CD4-positive, alpha-beta T cell treated with Interleukin-1 beta for 1 hour (primary cell): Measurements from ENCODE around the gene TRPC4.
"Not testable (repeated sequence)": the region's sequence is repeated elsewhere in the genome, so short reads cannot be mapped to it uniquely, and the experiment has no call there.

ENCODE experiments used
- DNase-seq, 2 donors: peaks; one replicate each; pipeline ENCODE4 v3.0.0-alpha.2; 2020 to 2022

The TRPC4 gene

DNA sequence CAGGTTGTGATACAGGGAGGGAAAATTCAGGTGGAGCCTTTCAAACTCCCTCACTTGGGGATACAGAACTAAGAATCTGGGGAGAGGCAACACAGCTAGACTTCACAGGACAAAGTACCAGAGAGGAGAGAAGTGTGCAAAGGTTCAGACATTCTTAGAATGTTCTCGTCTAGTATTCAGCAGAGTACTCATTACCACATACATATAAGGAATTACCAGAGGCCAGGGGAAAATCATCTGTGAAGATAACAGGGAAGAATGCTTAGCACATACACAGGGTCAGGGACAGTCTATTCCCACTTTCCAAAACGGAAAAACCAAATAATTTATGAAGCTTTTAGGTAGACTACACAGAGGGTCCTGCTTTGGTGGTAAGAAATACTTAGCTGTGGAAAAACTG is 58.1 kb downstream of the TRPC4 start:
- DNase-seq: no peak

DNA sequence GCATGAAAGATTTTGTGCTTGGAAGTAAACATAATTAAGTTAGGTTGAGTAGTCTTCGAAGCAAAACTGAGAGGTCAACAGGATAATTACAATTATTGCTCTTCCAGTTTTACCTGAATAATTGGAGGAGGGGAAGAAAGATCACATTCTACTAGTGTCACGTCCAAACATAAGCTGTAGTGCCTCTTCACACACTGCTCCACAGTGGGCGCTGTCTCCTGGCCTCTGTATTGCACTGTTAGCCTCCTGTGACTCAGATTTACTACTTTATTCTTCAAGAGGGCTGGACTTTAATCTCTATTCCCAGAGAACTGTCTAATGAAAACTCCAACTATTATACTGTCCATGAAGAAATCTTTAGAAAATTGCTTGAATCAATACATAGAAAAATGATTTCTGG is 62.9 kb downstream of the TRPC4 start:
- no peak for DNase-seq

DNA sequence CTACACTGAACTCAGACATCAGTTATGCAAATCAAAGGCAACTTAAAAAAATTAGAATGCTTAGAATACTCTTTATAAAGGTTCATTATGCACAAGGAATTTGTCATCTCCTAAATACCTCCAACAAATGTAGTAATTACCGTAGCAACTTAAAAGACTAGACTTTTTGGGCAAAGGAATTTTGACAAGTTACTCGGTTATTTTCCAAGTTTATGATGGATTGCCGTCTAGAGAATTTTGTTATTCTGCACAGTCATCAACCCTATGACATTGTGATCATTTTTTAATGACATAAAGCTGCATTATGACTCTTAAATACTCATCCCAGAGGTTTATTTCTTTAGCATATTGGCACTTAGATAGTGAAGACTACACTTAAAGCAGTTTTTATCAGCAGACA is 71.9 kb downstream of the TRPC4 start:
- DNase-seq: no peak

DNA sequence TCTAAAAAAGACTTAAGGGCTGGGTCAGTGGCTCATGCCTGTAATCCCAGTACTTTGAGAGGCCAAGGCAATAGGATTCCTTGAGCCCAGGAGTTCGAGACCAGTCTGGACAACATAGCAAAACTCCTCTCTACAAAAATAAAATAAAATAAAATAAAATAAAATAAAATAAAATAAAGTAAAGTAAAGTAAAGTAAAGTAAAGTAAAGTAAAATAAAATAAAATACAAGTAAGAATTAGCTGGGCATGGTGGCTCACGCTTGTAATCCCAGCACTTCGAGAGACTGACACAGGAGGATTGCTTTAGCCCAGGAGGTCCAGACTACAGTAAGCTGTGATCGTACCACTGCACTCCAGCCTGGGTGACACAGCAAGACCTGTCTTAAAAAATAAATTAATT is 72.8 kb downstream of the TRPC4 start:
- DNase-seq: not testable (repeated sequence)

DNA sequence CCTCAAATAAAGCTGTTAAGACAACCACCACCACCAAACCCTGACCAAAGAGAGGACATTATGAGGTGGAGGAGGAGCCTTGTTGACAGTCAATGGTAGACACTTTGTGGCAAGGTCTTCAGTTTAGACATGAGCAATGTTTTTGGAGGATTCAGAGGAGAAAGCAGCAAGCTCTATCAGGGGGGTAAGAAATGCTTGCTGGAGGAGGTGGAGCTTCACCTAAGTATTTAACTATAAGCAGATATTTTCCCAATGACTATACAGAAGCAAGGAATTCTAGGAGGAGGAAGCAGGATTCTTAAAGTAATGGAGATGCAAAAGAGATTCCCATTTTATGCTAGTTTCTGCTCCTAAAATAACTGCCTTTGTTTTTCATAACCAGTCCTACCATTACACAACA is 74.2 kb downstream of the TRPC4 start:
- no peak for DNase-seq

DNA sequence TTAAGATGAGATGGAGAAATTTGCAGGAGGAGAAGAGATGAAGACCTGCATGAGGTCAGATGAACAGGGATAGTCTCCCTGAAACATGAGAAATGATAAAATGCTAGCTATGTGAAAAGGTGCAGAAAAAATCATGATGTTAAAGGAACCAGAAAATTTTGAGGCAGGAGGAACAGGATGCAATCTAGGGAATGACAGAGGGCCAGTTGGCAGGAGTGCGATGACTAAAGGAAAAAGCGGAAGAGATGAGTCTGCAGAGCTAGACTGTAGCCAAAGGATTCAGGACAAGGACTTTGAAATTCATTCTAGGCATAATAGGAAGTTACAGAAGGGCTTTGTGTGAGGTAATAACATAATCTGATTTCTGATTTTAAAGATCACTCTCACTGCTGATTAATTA is 77.9 kb downstream of the TRPC4 start:
- DNase-seq: no peak

- no peak for DNase-seq
Observed at GRCh38 chr13:37788346-37788745, 81.2 kb downstream of the TRPC4 start.

- DNase-seq: no peak
Observed at GRCh38 chr13:37777676-37778075, 91.9 kb downstream of the TRPC4 start.

DNA sequence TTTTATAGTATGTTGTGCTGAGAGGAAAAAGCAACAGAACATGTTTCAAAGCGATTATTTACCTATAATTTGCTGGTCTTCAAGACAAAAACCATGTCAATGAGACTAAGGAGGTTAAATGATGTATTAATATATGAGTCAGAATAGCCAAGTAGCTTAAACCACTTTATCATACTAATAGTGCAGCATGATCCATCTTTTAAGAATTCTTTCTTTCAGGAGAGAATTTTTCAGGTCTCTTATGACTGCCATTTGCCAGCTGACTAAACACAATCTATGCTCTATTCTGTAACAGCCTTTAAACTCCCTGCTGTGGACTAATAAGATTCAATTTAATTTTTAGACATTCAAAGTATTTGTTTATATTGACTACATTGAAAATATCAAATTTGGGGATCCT is 93.7 kb downstream of the TRPC4 start:
- DNase-seq: no peak

DNA sequence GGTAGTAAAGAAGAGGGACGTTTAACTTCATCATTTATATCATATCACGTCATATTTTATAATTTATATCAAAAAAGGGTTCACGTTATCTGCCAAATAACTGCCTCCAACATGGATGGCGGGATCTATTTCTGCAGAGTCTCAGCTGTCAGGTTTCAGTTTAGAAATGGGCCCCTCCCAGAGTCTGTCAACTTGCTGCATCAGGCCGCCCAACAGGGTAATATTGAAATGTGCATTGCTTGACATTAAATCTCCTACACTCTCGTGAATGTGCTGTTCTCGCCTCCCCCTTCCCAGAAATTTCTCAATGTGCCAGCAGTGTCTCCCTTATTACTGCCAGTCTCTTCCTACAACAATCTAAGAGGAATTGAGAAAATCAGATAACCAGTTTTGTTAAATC is 96.9 kb downstream of the TRPC4 start:
- DNase-seq: no peak

GRCh38 chr13:37769545-37769944 is 100.0 kb downstream of the TRPC4 start:
- no peak for DNase-seq

DNA sequence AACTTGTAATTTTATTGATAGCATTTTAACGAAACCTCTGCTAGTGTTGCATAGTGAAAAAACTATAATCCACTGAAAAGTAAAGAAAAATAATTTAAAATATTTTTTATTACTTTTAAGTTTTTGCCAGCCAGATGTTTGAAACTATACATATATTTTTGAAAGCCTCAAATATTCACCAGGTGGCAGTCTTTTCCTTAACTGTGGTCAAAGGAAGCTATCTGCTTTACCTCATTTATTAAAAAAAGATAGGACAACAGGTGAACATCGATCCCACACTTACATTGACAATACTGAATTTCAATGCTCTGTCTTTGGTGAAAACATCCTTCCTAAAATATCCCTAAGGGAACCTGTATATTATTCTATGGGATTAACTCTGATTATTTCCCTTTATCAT is 100.5 kb downstream of the TRPC4 start:
- no peak for DNase-seq

- DNase-seq: no peak
Observed at GRCh38 chr13:37766502-37766901, 103.1 kb downstream of the TRPC4 start.

DNA sequence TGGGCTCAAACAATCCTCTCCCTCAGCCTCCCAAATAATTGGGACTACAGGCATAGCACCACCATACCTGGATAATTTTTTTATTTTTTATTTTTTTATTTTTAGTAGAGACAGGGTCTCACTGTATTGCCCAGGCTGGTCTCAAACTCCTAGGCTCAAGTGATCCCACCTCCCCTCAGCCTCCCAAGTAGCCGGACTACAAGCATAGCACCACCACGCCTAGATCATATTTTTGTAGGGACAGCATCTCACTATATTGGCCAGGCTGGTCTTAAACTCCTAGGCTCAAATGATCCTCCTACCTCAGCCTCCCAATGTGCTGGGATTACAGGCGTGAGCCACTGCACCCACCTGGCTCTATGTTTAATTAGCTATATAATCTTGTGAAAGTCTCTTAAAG is 114.2 kb downstream of the TRPC4 start:
- DNase-seq: no peak

- DNase-seq: no peak
Observed at GRCh38 chr13:37753776-37754175, 115.8 kb downstream of the TRPC4 start.

- DNase-seq: no peak
Observed at GRCh38 chr13:37752146-37752545, 117.4 kb downstream of the TRPC4 start.

DNA sequence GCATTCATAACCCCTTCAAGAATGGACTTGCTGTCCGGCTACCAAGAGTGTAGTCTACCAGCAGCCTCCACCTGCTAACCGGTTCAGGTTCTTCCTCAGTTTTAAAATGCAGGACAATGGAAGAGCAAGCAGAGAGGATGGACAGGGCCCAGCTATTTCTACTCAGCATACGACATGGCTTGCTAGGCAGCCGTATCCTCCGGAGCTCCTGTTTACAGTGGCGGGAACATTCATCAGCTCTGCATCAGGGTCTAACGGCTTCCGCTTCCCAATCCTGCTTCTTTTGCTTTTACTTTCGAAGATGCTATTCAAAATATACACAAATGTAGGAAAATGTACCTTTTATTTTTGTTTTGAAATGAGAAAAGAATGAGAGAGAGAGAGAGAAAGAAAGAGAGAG is 118.5 kb downstream of the TRPC4 start:
- no peak for DNase-seq

DNA sequence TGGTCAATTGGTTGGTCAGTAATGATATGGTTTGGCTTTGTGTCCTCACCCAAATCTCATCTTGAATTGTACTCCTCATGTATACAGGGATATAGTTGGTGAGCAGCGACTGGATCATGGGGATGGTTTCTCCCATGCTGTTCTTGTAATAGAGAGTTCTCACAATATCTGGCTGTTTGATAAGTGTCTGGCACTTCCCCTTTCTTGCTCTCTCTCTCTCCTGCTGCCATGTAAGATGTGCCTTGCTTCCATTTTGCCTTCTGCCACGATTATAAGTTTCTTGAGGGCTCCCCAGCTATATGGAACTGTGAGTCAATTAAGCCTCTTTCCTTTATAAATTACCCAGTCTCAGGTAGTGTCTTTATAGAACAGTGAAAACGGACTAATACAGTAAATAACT is 120.7 kb downstream of the TRPC4 start:
- no peak for DNase-seq

DNA sequence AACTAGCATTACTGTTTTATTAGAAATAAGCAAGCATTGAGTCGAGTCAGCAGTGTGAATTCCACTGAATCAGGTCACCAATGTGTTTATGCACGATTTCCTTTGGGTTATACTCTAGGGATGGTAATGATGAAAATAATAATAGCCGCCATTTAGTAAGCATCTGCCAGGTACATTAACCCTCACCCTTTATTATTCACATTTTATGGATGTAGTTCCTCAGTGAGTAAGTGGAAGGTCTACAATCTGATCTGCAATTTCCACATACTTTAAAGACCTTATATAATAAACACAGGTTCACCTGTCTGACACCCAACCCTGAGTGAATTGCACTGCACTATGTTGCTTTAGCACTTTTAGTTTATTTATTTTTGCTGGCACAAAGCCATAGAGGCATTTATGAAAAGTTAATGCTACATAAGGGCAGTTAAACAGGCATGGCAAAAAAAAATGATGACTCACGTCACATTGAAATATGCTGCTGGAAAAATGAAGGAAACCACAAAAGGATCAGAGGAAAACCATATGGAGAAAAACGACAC is 122.4 kb downstream of the TRPC4 start:
- DNase-seq: no peak

- DNase-seq: no peak
Observed at GRCh38 chr13:37741536-37741935, 128.0 kb downstream of the TRPC4 start.

DNA sequence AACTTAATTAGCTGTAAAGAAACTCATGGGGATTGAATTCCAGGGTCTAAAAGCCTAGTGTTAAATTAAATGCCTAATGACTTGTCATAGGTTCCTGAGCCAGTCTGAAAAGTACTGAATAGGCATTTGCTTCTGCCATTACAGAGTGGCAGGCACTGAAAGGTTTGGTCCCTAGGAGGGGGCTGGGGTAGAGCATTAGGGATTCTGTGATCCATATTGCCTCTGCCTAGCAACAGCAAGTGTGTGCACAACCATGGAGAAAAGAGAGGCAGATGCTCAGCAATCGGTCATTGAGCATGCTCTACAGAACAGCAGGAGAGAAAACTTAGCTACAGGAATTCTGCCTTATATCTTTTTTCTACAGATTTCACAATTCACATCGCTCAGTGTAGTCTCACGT is 133.5 kb downstream of the TRPC4 start:
- no peak for DNase-seq

GRCh38 chr13:37735293-37735692 is 134.3 kb downstream of the TRPC4 start:
- DNase-seq: no peak

- DNase-seq: no peak
Observed at GRCh38 chr13:37729876-37730275, 139.7 kb downstream of the TRPC4 start.

DNA sequence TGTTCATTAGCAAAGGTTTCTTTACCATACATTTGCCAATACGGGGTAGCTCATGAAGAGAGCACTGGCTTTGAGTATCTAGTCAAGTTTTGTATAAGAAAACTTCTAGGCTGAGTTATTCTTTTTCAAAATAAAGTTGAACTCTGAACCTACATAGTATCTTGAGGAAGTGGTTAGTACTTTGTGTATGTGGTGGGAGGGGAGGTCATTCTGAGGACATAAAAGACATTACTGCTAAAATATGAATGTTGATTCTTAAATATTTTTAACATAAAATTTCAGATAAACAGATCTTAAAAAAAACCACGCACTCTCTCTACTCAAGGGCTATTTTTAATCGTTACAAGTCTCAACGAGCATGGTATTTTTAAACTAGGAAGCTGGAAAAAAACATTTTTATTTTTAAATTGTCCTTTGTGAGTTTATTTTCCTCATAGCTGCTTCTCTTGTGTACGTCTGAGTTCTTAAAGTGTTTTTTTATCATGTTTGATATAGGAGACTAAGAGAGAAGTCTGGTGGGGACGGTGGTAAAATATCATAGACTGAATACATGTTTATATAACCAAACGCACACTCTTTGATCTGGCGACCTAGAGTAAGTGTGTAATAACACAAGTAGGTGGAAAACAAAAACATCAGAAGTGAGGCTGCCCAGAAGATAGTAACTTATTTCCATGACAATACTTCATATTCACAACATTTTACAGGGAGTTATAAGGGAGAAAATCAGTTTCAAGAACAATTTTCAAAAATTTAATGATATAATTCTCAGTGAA is 153.0 kb downstream of the TRPC4 start:
- no peak for DNase-seq

- DNase-seq: no peak
Observed at GRCh38 chr13:37715606-37716015, 154.0 kb downstream of the TRPC4 start.
